ENCODE data around the gene CAMTA1.

DNA sequence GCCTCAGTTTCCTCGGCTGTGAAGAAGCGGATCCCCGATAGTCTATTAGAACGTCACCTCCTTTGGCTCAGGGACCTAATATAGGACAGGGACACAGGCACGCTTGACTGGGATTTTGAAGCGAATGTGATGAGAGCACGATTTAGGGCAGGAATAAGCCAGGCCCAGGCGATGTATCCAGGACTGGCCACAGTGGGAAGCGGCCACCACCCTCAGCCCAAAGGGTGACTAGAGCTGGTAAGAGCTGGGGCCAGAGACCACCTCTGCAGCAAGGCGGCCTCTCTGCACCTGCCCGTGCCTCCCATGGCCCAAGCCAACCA, 885.9 kb downstream of the CAMTA1 start:
- TF ChIP-seq POLR2A (conservative IDR thresholded peaks at IDR 0.05), result no peak
- no peak for TF ChIP-seq HOMEZ (CRISPR knock-in tag; IDR thresholded peaks at IDR 0.05)
